SW 1271 (cell line): Measurements from ENCODE around the gene CHODL.

ENCODE experiments used
- DNase-seq, 2 experiments: peaks; one replicate each; lab custom pipeline; 2025; lab: John Stamatoyannopoulos, UW

CHODL gene

DNA sequence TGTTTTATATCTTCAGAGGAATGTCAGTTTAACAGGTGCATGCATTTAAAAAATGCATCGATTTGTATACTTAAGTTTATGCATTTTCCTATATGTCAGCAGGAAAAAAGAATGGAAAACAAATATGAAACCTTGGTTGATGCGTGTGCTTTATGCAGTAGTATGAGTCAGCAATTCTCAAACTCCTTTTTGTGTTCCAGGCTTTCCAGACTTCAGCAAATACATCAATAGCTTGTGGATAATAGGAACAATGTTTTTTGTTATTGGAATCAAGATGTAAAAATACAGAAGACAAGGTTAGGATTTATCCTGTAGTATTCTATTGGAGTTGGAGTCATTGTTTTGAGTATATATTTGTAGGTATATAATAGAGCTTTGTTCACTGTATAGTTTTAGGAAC, 45.2 kb downstream of the CHODL start:
- no peak for DNase-seq

DNA sequence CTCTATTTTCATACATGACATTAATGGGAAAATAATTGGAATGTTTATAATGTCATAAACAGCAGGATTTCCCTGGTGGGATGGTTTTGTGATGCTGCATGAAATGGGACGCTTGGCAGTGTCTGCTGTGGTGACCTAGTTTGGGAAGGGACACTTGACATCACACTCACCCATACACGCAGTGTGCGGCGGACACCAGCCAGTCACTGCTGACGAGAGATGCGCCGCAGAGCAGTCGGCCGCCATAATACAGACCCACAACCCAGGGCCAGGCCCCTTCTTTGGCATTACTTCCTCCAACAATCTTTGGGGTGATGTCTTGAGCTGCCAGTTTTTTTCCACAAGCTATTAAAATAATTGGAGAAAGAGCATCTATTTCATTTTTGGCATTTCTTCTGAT, 49.5 kb downstream of the CHODL start:
- no peak for DNase-seq

DNA sequence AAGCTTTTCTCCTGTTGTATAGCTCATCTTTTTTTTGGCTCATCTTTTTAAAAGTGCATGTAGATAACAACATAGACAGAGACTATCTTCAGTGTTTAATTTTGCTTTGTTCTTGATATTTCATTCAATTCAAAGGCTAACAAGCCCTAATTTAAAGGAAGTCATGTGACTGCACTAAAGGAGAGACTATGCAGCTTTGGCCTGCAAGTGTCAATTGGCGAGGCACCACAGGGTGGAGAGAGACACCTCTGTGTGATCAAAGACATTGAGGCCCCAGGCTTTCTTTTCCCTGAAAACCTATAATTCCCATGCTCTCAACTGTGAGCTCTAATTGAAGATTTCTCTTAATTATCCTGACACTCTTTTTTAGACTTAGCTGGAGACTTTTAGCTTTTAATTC, 53.6 kb downstream of the CHODL start:
- no peak for DNase-seq
